Urinary bladder (tissue), 2 donors: ENCODE measurements around the gene TEDC2. TPM values are rescaled to one million over a fixed set of nuclear protein-coding genes. Genes with fewer than 3 reads are reported as not detected.

Experiments
- polyA plus RNA-seq: library from polyadenylated mRNA; stranded (reverse); fragments of 200-250 nt; gene quantifications from one replicate; pipeline ENCODE4 v1.2.3, GENCODE V29; 2013
- small RNA-seq: library from RNA; depleted of rRNA; stranded (forward); fragments of <200 nt; gene quantifications from one replicate; pipeline ENCODE3, GENCODE V24; 2014
- total RNA-seq: library from RNA; depleted of rRNA; stranded (reverse); fragments of >200 nt; gene quantifications from one replicate; pipeline ENCODE4 v1.2.3, GENCODE V29; 2014
- donor health status: healthy.

Gene TEDC2
- total and polyA plus RNA-seq, 2 donors, result 1.1 to 2.4 TPM

Small RNA genes within 50 kb of the gene (small RNA-seq; reads per million reads assigned to genes)
- not detected for gene MIR6768

Other genes with a start within 250 kb of the TEDC2 start
- gene BRICD5, start 249.2 kb upstream of the TEDC2 start, total RNA-seq, result 4.0 TPM
- 5.0 TPM for gene BRICD5, start 249.2 kb upstream of the TEDC2 start, polyA plus RNA-seq
- 4.8 TPM for gene PGP, start 245.3 kb upstream of the TEDC2 start, total RNA-seq
- gene PGP, start 245.3 kb upstream of the TEDC2 start, polyA plus RNA-seq, result 10.5 TPM
- gene E4F1, start 236.5 kb upstream of the TEDC2 start, total RNA-seq, result 14.0 TPM
- 27.5 TPM for gene E4F1, start 236.5 kb upstream of the TEDC2 start, polyA plus RNA-seq
- 0.74 TPM for gene DNASE1L2, start 223.7 kb upstream of the TEDC2 start, total RNA-seq
- 0.77 TPM for gene DNASE1L2, start 223.7 kb upstream of the TEDC2 start, polyA plus RNA-seq
- 16.6 TPM for gene ECI1, start 208.5 kb upstream of the TEDC2 start, total RNA-seq
- 93.2 TPM for gene ECI1, start 208.5 kb upstream of the TEDC2 start, polyA plus RNA-seq
- gene RNPS1, start 192.0 kb upstream of the TEDC2 start, total RNA-seq, result 47.5 TPM
- gene RNPS1, start 192.0 kb upstream of the TEDC2 start, polyA plus RNA-seq, result 188 TPM
- gene ABCA3, start 119.4 kb upstream of the TEDC2 start, total RNA-seq, result 5.5 TPM
- 8.3 TPM for gene ABCA3, start 119.4 kb upstream of the TEDC2 start, polyA plus RNA-seq
- gene CCNF, start 30.7 kb upstream of the TEDC2 start, total RNA-seq, result 9.6 TPM
- gene CCNF, start 30.7 kb upstream of the TEDC2 start, polyA plus RNA-seq, result 2.2 TPM
- gene NTN3, start 11.2 kb downstream of the TEDC2 start, total RNA-seq, result 5.2 TPM
- gene NTN3, start 11.2 kb downstream of the TEDC2 start, polyA plus RNA-seq, result 0.19 TPM
- gene TBC1D24, start 15.0 kb downstream of the TEDC2 start, total RNA-seq, result 11.2 TPM
- 5.8 TPM for gene TBC1D24, start 15.0 kb downstream of the TEDC2 start, polyA plus RNA-seq
- gene ATP6V0C, start 53.8 kb downstream of the TEDC2 start, total RNA-seq, result 15.0 TPM
- gene ATP6V0C, start 53.8 kb downstream of the TEDC2 start, polyA plus RNA-seq, result 193 TPM
- gene AMDHD2, start 60.3 kb downstream of the TEDC2 start, total RNA-seq, result 16.4 TPM
- 40.2 TPM for gene AMDHD2, start 60.3 kb downstream of the TEDC2 start, polyA plus RNA-seq
- gene CEMP1, start 71.3 kb downstream of the TEDC2 start, total RNA-seq, result not detected
- 0.85 TPM for gene CEMP1, start 71.3 kb downstream of the TEDC2 start, polyA plus RNA-seq
- gene PDPK1, start 77.9 kb downstream of the TEDC2 start, total RNA-seq, result 20.0 TPM
- gene PDPK1, start 77.9 kb downstream of the TEDC2 start, polyA plus RNA-seq, result 26.0 TPM
- 13.7 TPM for gene KCTD5, start 222.4 kb downstream of the TEDC2 start, total RNA-seq
- 18.4 TPM for gene KCTD5, start 222.4 kb downstream of the TEDC2 start, polyA plus RNA-seq